ENCODE measurements around the gene KIF6. TPM values are rescaled to one million over a fixed set of nuclear protein-coding genes. Genes with fewer than 3 reads are reported as not detected.
A peak's percentile ranks its signal among the peaks of the same experiment; 100 is the strongest.
"Not testable (repeated sequence)": the region's sequence is repeated elsewhere in the genome, so short reads cannot be mapped to it uniquely, and the experiment has no call there.

KIF6 gene
- total RNA-seq, 4 donors from 2014 or later: 0.19 to 0.38 TPM; not detected in 2

DNA sequence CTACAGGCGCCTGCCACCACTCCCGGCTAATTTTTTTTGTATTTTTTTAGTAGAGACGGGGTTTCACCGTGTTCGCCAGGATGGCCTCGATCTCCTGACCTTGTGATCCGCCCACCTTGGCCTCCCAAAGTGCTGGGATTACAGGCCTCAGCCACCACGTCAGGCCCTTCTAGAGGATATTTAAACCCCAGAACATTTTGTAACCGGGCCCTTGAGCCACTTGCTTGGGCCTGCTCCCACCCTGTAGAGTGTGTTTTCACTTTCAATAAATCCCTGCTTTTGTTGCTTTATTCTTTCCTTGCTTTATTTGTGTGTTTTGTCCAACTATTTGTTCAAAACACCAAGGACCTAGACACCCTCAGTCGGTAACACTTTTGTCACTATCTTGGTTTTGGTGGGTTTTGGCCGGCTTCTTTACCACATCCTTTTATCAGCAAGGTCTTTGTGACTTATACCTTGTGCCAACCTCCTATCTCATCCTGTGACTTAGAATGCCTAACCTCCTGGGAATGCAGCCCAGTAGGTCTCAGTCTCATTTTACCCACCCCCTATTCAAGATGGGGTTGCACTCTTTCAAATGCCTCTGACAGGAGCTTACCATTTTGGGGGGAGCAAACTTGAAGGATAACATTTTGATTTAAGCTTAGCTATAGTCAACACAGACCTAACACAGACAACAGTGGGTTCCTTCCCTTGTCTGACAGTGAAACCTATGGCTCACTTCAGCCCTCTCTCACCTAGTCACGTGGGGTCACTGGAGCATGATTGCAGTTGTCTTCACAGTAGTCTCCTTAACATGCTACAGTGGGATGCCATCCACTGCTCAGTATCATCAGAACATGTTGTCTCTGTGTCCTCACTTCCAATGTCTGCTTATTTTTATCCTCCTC lies 27.9 kb upstream of the KIF6 start:
- ATAC-seq (ENCODE audit: low FRiP score) (peak; percentile 11), DNase-seq (ENCODE audit: low spot score) (no peak)
- TF ChIP-seq, protein P1, sequence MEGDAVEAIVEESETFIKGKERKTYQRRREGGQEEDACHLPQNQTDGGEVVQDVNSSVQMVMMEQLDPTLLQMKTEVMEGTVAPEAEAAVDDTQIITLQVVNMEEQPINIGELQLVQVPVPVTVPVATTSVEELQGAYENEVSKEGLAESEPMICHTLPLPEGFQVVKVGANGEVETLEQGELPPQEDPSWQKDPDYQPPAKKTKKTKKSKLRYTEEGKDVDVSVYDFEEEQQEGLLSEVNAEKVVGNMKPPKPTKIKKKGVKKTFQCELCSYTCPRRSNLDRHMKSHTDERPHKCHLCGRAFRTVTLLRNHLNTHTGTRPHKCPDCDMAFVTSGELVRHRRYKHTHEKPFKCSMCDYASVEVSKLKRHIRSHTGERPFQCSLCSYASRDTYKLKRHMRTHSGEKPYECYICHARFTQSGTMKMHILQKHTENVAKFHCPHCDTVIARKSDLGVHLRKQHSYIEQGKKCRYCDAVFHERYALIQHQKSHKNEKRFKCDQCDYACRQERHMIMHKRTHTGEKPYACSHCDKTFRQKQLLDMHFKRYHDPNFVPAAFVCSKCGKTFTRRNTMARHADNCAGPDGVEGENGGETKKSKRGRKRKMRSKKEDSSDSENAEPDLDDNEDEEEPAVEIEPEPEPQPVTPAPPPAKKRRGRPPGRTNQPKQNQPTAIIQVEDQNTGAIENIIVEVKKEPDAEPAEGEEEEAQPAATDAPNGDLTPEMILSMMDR (IDR thresholded peaks at IDR 0.05): no peak

GRCh38 chr6:39746795-39747194 lies 21.6 kb upstream of the KIF6 start:
- ATAC-seq (ENCODE audit: low FRiP score): no peak
- no peak for DNase-seq (ENCODE audit: low spot score)
- TF ChIP-seq, protein P1 (IDR thresholded peaks at IDR 0.05): no peak

DNA sequence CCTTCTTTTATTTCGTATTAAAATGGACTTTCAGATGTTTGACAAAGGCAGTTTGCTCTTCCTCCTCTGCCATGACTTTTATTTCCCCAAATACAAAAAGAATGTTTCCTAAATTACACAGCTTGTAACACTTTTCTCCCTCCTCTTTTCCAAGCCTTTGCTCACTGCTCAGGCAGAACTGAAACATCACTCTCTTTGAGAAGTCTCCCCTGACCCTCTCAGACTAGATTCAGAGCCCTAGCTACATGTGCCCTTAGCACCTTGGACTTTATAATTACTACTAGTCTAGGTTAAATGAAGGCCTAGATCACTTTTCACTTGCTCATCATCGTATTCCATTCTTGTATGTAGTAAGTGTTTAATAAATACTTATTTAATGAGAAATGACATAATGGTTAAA lies 8.5 kb upstream of the KIF6 start:
- ATAC-seq (ENCODE audit: low FRiP score) (no peak), DNase-seq (ENCODE audit: low spot score) (no peak)
- TF ChIP-seq, protein P1 (IDR thresholded peaks at IDR 0.05): no peak

DNA sequence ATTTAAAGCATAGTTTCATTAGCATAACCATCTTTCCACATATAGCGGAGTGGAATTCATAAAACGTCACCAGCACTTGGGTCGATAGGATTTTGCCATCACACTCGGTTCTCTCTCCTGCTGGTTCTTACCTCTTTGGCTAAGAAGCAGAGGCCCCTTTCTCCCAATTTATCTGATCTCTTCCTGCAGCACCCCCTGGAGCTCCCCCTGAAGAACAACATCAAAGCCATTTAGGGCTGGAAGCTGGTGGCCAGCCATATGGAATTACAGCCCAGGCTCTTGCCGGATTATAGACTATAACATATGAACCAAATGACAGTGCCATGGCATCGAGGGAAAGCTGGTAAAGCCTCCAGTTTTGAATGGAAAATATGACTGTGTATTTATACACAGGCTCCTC lies 6.4 kb upstream of the KIF6 start:
- TF ChIP-seq, protein P1 (IDR thresholded peaks at IDR 0.05): no peak

GRCh38 chr6:39729945-39730344 lies 4.7 kb upstream of the KIF6 start:
- DNase-seq (ENCODE audit: low spot score) (no peak), ATAC-seq (ENCODE audit: low FRiP score) (no peak)
- TF ChIP-seq, protein P1 (IDR thresholded peaks at IDR 0.05): no peak

More for the DNA sequence above, 6.4 kb upstream of the KIF6 start:
- DNase-seq (ENCODE audit: low spot score) (no peak), ATAC-seq (ENCODE audit: low FRiP score) (no peak)

DNA sequence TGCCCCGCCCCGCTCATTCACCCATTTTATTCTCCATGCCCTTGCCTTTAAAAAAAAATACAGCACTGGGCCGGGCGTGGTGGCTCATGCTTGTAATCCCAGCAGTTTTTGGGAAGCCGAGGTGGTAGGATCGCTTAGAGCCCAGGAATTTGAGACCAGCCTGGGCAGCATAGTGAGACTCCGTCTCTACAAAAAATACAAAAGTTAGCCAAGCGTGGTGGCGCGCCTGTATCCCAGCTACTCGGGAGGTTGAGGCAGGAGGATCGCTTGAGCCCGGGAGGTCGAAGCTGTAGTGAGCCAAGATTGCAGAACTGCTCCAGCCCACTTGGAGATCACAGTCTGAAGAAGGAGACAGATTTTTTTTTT lies 407 bp upstream of the KIF6 start:
- DNase-seq (ENCODE audit: low spot score) (no peak), ATAC-seq (ENCODE audit: low FRiP score) (no peak)
- TF ChIP-seq, protein P1 (IDR thresholded peaks at IDR 0.05): no peak

DNA sequence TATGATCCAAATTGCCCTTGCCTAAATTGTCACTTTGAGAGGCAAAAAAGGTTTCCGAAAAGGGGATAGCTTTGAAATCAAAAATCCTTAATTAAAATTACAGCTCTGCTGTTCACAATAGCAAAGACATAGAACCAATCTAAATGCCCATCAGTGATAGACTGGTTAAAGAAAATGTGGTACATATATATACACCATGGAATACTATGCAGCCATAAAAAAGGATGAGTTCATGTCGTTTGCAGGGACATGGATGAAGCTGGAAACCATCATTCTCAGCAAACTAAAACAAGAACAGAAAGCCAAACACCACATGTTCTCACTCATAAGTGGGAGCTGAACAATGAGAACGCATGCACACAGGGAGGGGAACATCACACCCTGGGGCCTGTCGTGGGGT lies 1.9 kb downstream of the KIF6 start:
- ATAC-seq (ENCODE audit: low FRiP score); DNase-seq (ENCODE audit: low spot score): not testable (repeated sequence)

Data from omental fat pad (tissue), 4 donors.